ENCODE measurements around the gene RFXAP. TPM values are rescaled to one million over a fixed set of nuclear protein-coding genes. Genes with fewer than 3 reads are reported as not detected.

RFXAP gene
- total RNA-seq, 1 experiment from 2014 or later = 8.7 TPM

GRCh38 chr13:36837354-36838092 is 18.5 kb downstream of the RFXAP start:
- no peak overlapping the region for H3K18ac ChIP-seq (ENCODE audit: insufficient read length, low read depth, low read length)
- no peak overlapping the region for H4K8ac ChIP-seq (replicated peaks; ENCODE audit: insufficient read length, low read depth, low read length)
- Mint-ChIP-seq H3K9me3 (no peaks in the 10 kb centered on the region), H3K36me3 (ENCODE audit: insufficient read depth in 1 of 3, low read depth in 3 of 3) (no peaks in the 10 kb centered on the region), H3K27me3 (ENCODE audit: low read depth) (no peaks in the 10 kb centered on the region), H3K4me3 (no peak overlapping the region), H3K4me1 (peaks cover 24 to 28% of the 10 kb centered on the region in 2 experiments), H3K27ac (peak overlapping the region in 1 of 3 experiments; percentile 44; a peak in 2 of 7 replicates)
- no peak overlapping the region for H2BK5ac ChIP-seq (ENCODE audit: insufficient read length, low read length)
- no peaks in the 10 kb centered on the region for H3K23me2 ChIP-seq (ENCODE audit: insufficient read length, low read depth, low read length, poor library complexity, severe bottlenecking)
- H2BK15ac ChIP-seq (ENCODE audit: low read depth, low read length) = no peak overlapping the region
- H2BK120ac ChIP-seq (ENCODE audit: low read depth, low read length, poor library complexity, severe bottlenecking) = no peak overlapping the region
- peak; percentile 27 for DNase-seq
- no peak overlapping the region for H3K4ac ChIP-seq (ENCODE audit: low read depth, low read length)
- H3K56ac ChIP-seq (ENCODE audit: insufficient read length, low read depth, low read length) = no peak overlapping the region
- H2BK12ac ChIP-seq (ENCODE audit: insufficient read length, low read depth, low read length) = no peak overlapping the region
- no peaks in the 10 kb centered on the region for H3K27me3 ChIP-seq (ENCODE audit: insufficient read depth, low read length)
- H3K9ac ChIP-seq (ENCODE audit: extremely low read depth, insufficient read length, low read length) = no peak overlapping the region
- H3K79me2 ChIP-seq (ENCODE audit: insufficient read depth, low read length) = no peaks in the 10 kb centered on the region
- no peaks in the 10 kb centered on the region for H3K9me3 ChIP-seq (ENCODE audit: control insufficient read depth, low read depth, low read length)
- H3K27ac ChIP-seq (ENCODE audit: insufficient read length, low read depth, low read length) = no peak overlapping the region
- WGBS (ENCODE audit: extremely low coverage, insufficient read length, low lambda C conversion rate) = no CpG with 5 or more reads among the region's 4 CpGs
- H3K14ac ChIP-seq (ENCODE audit: insufficient read depth, low read length) = no peak overlapping the region
- no peak overlapping the region for H2AK5ac ChIP-seq (ENCODE audit: insufficient read length, low read length)
- H4K91ac ChIP-seq (ENCODE audit: insufficient read length, low read depth, low read length) = no peak overlapping the region
- H2AFZ ChIP-seq (ENCODE audit: low read length) = no peak overlapping the region
- no peak overlapping the region for H2BK20ac ChIP-seq (ENCODE audit: low read depth, low read length, poor library complexity, severe bottlenecking)
- H4K20me1 ChIP-seq (ENCODE audit: control insufficient read depth, insufficient read depth, insufficient read length) = no peaks in the 10 kb centered on the region
- H3K23ac ChIP-seq (ENCODE audit: insufficient read length, low read depth, low read length) = no peak overlapping the region
- H3T11ph ChIP-seq (ENCODE audit: low read length) = no peak overlapping the region
- H3K4me1 ChIP-seq (ENCODE audit: insufficient read depth, low read length) = peaks cover 4% of the 10 kb centered on the region; the same call in 1 of the 2 replicates
- no peak overlapping the region for H4K5ac ChIP-seq (ENCODE audit: insufficient read length, low read depth, low read length)
- H3K4me2 ChIP-seq (ENCODE audit: insufficient read depth, insufficient read length, low read length) = no peak overlapping the region
- TF ChIP-seq, protein P1, sequence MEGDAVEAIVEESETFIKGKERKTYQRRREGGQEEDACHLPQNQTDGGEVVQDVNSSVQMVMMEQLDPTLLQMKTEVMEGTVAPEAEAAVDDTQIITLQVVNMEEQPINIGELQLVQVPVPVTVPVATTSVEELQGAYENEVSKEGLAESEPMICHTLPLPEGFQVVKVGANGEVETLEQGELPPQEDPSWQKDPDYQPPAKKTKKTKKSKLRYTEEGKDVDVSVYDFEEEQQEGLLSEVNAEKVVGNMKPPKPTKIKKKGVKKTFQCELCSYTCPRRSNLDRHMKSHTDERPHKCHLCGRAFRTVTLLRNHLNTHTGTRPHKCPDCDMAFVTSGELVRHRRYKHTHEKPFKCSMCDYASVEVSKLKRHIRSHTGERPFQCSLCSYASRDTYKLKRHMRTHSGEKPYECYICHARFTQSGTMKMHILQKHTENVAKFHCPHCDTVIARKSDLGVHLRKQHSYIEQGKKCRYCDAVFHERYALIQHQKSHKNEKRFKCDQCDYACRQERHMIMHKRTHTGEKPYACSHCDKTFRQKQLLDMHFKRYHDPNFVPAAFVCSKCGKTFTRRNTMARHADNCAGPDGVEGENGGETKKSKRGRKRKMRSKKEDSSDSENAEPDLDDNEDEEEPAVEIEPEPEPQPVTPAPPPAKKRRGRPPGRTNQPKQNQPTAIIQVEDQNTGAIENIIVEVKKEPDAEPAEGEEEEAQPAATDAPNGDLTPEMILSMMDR (conservative IDR thresholded peaks at IDR 0.05) = no peak
- H3K79me1 ChIP-seq (ENCODE audit: insufficient read depth, low read depth, low read length, poor library complexity, severe bottlenecking) = no peaks in the 10 kb centered on the region

All from H9 (cell line).